NCI-H1436 treated with DMSO at 0.1 percent for 48 hours (cell line): Measurements from ENCODE around the gene PLPP4.

Source experiments
- DNase-seq: peaks from one replicate; lab custom pipeline; 2025; lab: John Stamatoyannopoulos, UW

Gene PLPP4

GRCh38 chr10:120456626-120457430, at the start of gene PLPP4:
TSS of gene PLPP4 (plus strand) at chr10:120457227. CDS start at chr10:120457306, 79 bp downstream.
- no peak for DNase-seq

- no peak for DNase-seq
Observed at GRCh38 chr10:120409816-120410215, 47.2 kb upstream of the PLPP4 start.

- no peak for DNase-seq
Observed at GRCh38 chr10:120414946-120415345, 42.1 kb upstream of the PLPP4 start.

- no peak for DNase-seq
Observed at GRCh38 chr10:120415709-120416330, 41.2 kb upstream of the PLPP4 start.

- no peak for DNase-seq
Observed at GRCh38 chr10:120420421-120420820, 36.6 kb upstream of the PLPP4 start.

GRCh38 chr10:120421250-120421649, 35.8 kb upstream of the PLPP4 start:
- no peak for DNase-seq

- no peak for DNase-seq
Observed at GRCh38 chr10:120422457-120422856, 34.6 kb upstream of the PLPP4 start.

- no peak for DNase-seq
Observed at GRCh38 chr10:120423431-120424197, 33.4 kb upstream of the PLPP4 start.

- no peak for DNase-seq
Observed at GRCh38 chr10:120424198-120424464, 32.9 kb upstream of the PLPP4 start.

GRCh38 chr10:120426306-120426705, 30.7 kb upstream of the PLPP4 start:
- no peak for DNase-seq

- no peak for DNase-seq
Observed at GRCh38 chr10:120428754-120429153, 28.3 kb upstream of the PLPP4 start.

GRCh38 chr10:120429395-120429794, 27.6 kb upstream of the PLPP4 start:
- DNase-seq, result no peak

- DNase-seq, result no peak
Observed at GRCh38 chr10:120431251-120431651, 25.8 kb upstream of the PLPP4 start.

GRCh38 chr10:120432209-120432608, 24.8 kb upstream of the PLPP4 start:
- no peak for DNase-seq

- no peak for DNase-seq
Observed at GRCh38 chr10:120433141-120433540, 23.9 kb upstream of the PLPP4 start.

GRCh38 chr10:120436439-120437112, 20.5 kb upstream of the PLPP4 start:
- no peak for DNase-seq

- DNase-seq, result no peak
Observed at GRCh38 chr10:120437541-120437940, 19.5 kb upstream of the PLPP4 start.

GRCh38 chr10:120451968-120452367, 5.1 kb upstream of the PLPP4 start:
- DNase-seq, result no peak

- DNase-seq, result no peak
Observed at GRCh38 chr10:120453319-120453718, 3.7 kb upstream of the PLPP4 start.

- DNase-seq, result no peak
Observed at GRCh38 chr10:120453886-120454285, 3.1 kb upstream of the PLPP4 start.

- DNase-seq, result no peak
Observed at GRCh38 chr10:120455004-120455403, 2.0 kb upstream of the PLPP4 start.

- DNase-seq, result no peak
Observed at GRCh38 chr10:120455606-120456005, 1.4 kb upstream of the PLPP4 start.
